Activated CD4-positive, alpha-beta memory T cell treated with anti-CD3 and anti-CD28 coated beads, Interleukin-2, amount 10 ng/mL, durations not matched to agents 7 days and 5 days (primary cell): ENCODE data around the gene KCNK7. TPM values are rescaled to one million over a fixed set of nuclear protein-coding genes. Genes with fewer than 3 reads are reported as not detected.

Experiments used
- CTCF ChIA-PET: fragments of 350-600 bp; sonication (Branson Sonifier 250); formaldehyde crosslinking; loops from one replicate; lab custom pipeline; 2021; ENCODE audit warnings: antibody characterized with exemption, inconsistent platforms; lab: Charles Lee
- POLR2A ChIA-PET: fragments of 350-600 bp; sonication (Branson Sonifier 250); formaldehyde crosslinking; loops from one replicate; lab custom pipeline; 2021; ENCODE audit warnings: antibody characterized with exemption; lab: Charles Lee
- DNase-seq: peaks from one replicate; pipeline ENCODE4 v3.0.0-alpha.2; 2020
- H3K27ac Mint-ChIP-seq: one replicate; pipeline ENCODE4 v1.8.0; 2021; ENCODE audit warnings: mild to moderate bottlenecking, mixed read lengths
- H3K27me3 Mint-ChIP-seq: one replicate; pipeline ENCODE4 v1.8.0; 2021; ENCODE audit warnings: mixed read lengths
- H3K36me3 Mint-ChIP-seq: one replicate; pipeline ENCODE4 v1.8.0; 2021; ENCODE audit warnings: low read depth, mixed read lengths
- H3K4me1 Mint-ChIP-seq: one replicate; pipeline ENCODE4 v1.8.0; 2021; ENCODE audit warnings: mixed read lengths
- H3K4me3 Mint-ChIP-seq: one replicate; pipeline ENCODE4 v1.8.0; 2021; ENCODE audit warnings: mild to moderate bottlenecking, mixed read lengths
- H3K9me3 Mint-ChIP-seq: one replicate; pipeline ENCODE4 v1.8.0; 2021; ENCODE audit warnings: mixed read lengths
- total RNA-seq, 2 experiments: library from RNA; stranded (reverse); gene quantifications; one replicate each; pipeline ENCODE4 v1.2.3, GENCODE V29; 2021

Gene KCNK7
- total RNA-seq, 2 experiments from 2014 or later = 0.80 to 1.0 TPM

DNA sequence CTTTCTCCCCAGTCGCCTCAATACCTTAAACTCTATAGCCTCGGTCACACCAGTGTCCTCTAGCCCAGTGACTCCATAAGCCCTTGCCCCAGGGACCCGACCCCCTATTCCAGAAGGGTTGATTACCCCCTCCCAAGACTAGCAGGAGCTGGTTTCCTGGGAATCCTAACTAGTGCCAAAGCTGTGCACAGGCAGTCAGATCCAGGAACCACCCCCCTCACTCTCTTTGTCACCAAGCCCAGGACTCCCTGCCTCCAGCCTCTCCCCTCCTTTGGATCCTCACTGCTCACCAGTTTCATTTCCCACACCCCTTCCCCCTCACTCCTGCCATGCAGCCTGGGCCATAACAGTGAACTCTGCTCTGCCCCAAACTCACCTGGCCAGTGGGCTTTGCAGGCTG, 47.2 kb downstream of the KCNK7 start:
- H3K4me1 Mint-ChIP-seq = peaks cover 63% of the 10 kb centered on the region
- ChIA-PET CTCF (interaction anchor here (1.7 kb wide), 2 partner anchors 8 to 46 kb away, joined by 3 to 7 read pairs; no protein-coding TSS in a partner anchor), POLR2A (interaction anchor here (0.6 to 1.3 kb wide), 6 partner anchors 16 to 27 kb away, joined by 3 to 5 read pairs (median 3); partner anchors contain the start of genes EHBP1L1, FAM89B and ZNRD2)
- H3K27me3 Mint-ChIP-seq = no peaks in the 10 kb centered on the region
- DNase-seq = no peak
- H3K4me3 Mint-ChIP-seq = peak overlapping the region; percentile 30
- H3K27ac Mint-ChIP-seq = peak overlapping the region; percentile 58
- no peaks in the 10 kb centered on the region for H3K9me3 Mint-ChIP-seq
- peaks cover 36% of the 10 kb centered on the region for H3K36me3 Mint-ChIP-seq

GRCh38 chr11:65547446-65548125, 48.0 kb downstream of the KCNK7 start:
- ChIA-PET CTCF (interaction anchor here (0.6 to 1.7 kb wide), 8 partner anchors 24 to 408 kb away, joined by 3 to 12 read pairs (median 3); partner anchors contain the start of gene EHBP1L1), POLR2A (interaction anchor here (0.8 to 3.4 kb wide), 9 partner anchors 9 to 68 kb away, joined by 3 to 21 read pairs (median 9); partner anchors contain the start of genes EHBP1L1, PCNX3, SCYL1 and ZNRD2)
- Mint-ChIP-seq H3K27me3 (no peaks in the 10 kb centered on the region), H3K27ac (peak overlapping the region; percentile 58), H3K4me1 (peaks cover 58% of the 10 kb centered on the region), H3K9me3 (no peaks in the 10 kb centered on the region), H3K36me3 (peaks cover 39% of the 10 kb centered on the region), H3K4me3 (peak overlapping the region; percentile 73)
- no peak for DNase-seq

- ChIA-PET POLR2A (interaction anchor here (0.7 to 3.4 kb wide), 17 partner anchors 9 to 123 kb away, joined by 3 to 21 read pairs (median 5); partner anchors contain the start of genes EHBP1L1, NEAT1, PCNX3 and SCYL1), CTCF (interaction anchor here (0.6 to 1.7 kb wide), 11 partner anchors 16 to 1215 kb away, joined by 3 to 12 read pairs (median 3); partner anchors contain the start of gene EHBP1L1)
- no peaks in the 10 kb centered on the region for H3K9me3 Mint-ChIP-seq
- peaks cover 51% of the 10 kb centered on the region for H3K4me1 Mint-ChIP-seq
- H3K27ac Mint-ChIP-seq = peak overlapping the region; percentile 82
- peaks cover 30% of the 10 kb centered on the region for H3K36me3 Mint-ChIP-seq
- H3K27me3 Mint-ChIP-seq = no peaks in the 10 kb centered on the region
- peak; percentile 98 for DNase-seq
- peak overlapping the region; percentile 73 for H3K4me3 Mint-ChIP-seq
Observed at GRCh38 chr11:65546217-65546958, 49.2 kb downstream of the KCNK7 start.

- H3K9me3 Mint-ChIP-seq = no peaks in the 10 kb centered on the region
- H3K27ac Mint-ChIP-seq = peak overlapping the region; percentile 82
- POLR2A ChIA-PET = interaction anchor here (1.2 to 3.4 kb wide), 10 partner anchors 9 to 70 kb away, joined by 4 to 21 read pairs (median 9); partner anchors contain the start of genes EHBP1L1, PCNX3 and ZNRD2
- no peaks in the 10 kb centered on the region for H3K27me3 Mint-ChIP-seq
- CTCF ChIA-PET = interaction anchor here (0.6 to 1.7 kb wide), 6 partner anchors 16 to 1214 kb away, joined by 3 to 12 read pairs (median 4); partner anchors contain the start of genes EHBP1L1 and KAT5
- H3K4me1 Mint-ChIP-seq = peaks cover 53% of the 10 kb centered on the region
- H3K36me3 Mint-ChIP-seq = peaks cover 28% of the 10 kb centered on the region
- no peak for DNase-seq
- H3K4me3 Mint-ChIP-seq = peak overlapping the region; percentile 73
Observed at GRCh38 chr11:65545853-65546216, 49.8 kb downstream of the KCNK7 start.

Other genes with a start within 250 kb of the KCNK7 start
- gene TIGD3, start 241.0 kb downstream of the KCNK7 start, total RNA-seq = under 1 TPM; 0.58 to 0.88 TPM
- 10 to 100 TPM; 19.4 to 19.8 TPM for gene SLC25A45, start 213.2 kb downstream of the KCNK7 start, total RNA-seq
- 10 to 100 TPM; 53.9 to 61.3 TPM for gene FRMD8, start 209.2 kb downstream of the KCNK7 start, total RNA-seq
- gene NEAT1, start 173.0 kb downstream of the KCNK7 start, total RNA-seq = 1,000 to 10,000 TPM; 1,222 to 1,245 TPM
- gene MALAT1, start 96.8 kb downstream of the KCNK7 start, total RNA-seq = 1,000 to 10,000 TPM; 7,674 to 7,759 TPM
- gene SCYL1, start 70.7 kb downstream of the KCNK7 start, total RNA-seq = 10 to 100 TPM; 56.9 to 58.5 TPM
- gene LTBP3, start 37.4 kb downstream of the KCNK7 start, total RNA-seq = 10 to 100 TPM; 55.4 to 60.0 TPM
- 10 to 100 TPM; 25.3 to 27.8 TPM for gene ZNRD2, start 25.3 kb downstream of the KCNK7 start, total RNA-seq
- gene FAM89B, start 23.3 kb downstream of the KCNK7 start, total RNA-seq = 10 to 100 TPM; 45.6 to 48.0 TPM
- 100 to 1,000 TPM; 118 to 119 TPM for gene EHBP1L1, start 19.7 kb downstream of the KCNK7 start, total RNA-seq
- gene MAP3K11, start 18.4 kb upstream of the KCNK7 start, total RNA-seq = 10 to 100 TPM; 67.2 to 71.8 TPM
- 10 to 100 TPM; 39.8 to 40.3 TPM for gene PCNX3, start 20.0 kb upstream of the KCNK7 start, total RNA-seq
- gene SIPA1, start 42.3 kb upstream of the KCNK7 start, total RNA-seq = 100 to 1,000 TPM; 201 to 205 TPM
- 100 to 1,000 TPM in 1 of 2 experiments, 10 to 100 TPM in 1; 91.2 to 102 TPM for gene RELA, start 67.1 kb upstream of the KCNK7 start, total RNA-seq
- 10 to 100 TPM; 62.6 to 63.0 TPM for gene KAT5, start 116.5 kb upstream of the KCNK7 start, total RNA-seq
- 10 to 100 TPM; 80.3 to 81.9 TPM for gene RNASEH2C, start 125.0 kb upstream of the KCNK7 start, total RNA-seq
- gene AP5B1, start 185.2 kb upstream of the KCNK7 start, total RNA-seq = 10 to 100 TPM; 21.2 to 21.5 TPM
- not detected for gene OVOL1, start 191.3 kb upstream of the KCNK7 start, total RNA-seq
- gene SNX32, start 238.2 kb upstream of the KCNK7 start, total RNA-seq = 1 to 10 TPM in 1 of 2 experiments, under 1 TPM in 1; 0.83 to 1.6 TPM